Mesothelial cell of epicardium (in vitro differentiated cells): ENCODE measurements around the gene KPTN. TPM values are rescaled to one million over a fixed set of nuclear protein-coding genes. Genes with fewer than 3 reads are reported as not detected.

Experiments
- DNase-seq, 2 experiments: peaks; one replicate each; pipeline ENCODE4 v3.0.0; 2021; ENCODE audit warnings: low spot score in 2 of 2; ENCODE audit not compliant: unreplicated experiment in 2 of 2
- H3K27ac Mint-ChIP-seq: 2 replicates; pipeline ENCODE4 v1.8.0; 2021; ENCODE audit warnings: mixed read lengths
- H3K27me3 Mint-ChIP-seq: 2 replicates; pipeline ENCODE4 v1.8.0; 2021; ENCODE audit warnings: low read depth, mixed read lengths
- H3K36me3 Mint-ChIP-seq: 2 replicates; pipeline ENCODE4 v1.8.0; 2021; ENCODE audit warnings: mixed read lengths
- H3K4me1 Mint-ChIP-seq: 2 replicates; pipeline ENCODE4 v1.8.0; 2021; ENCODE audit warnings: mixed read lengths
- H3K4me3 Mint-ChIP-seq: 2 replicates; pipeline ENCODE4 v1.8.0; 2021; ENCODE audit warnings: mild to moderate bottlenecking, moderate library complexity, mixed read lengths
- H3K9me3 Mint-ChIP-seq: 2 replicates; pipeline ENCODE4 v1.8.0; 2021; ENCODE audit warnings: mixed read lengths
- CTCF ChIP-seq: fragments of 200-600 bp; sonication (generic); IDR thresholded peaks from one replicate; pipeline ENCODE4 v1.5.0; 2021; ENCODE audit warnings: antibody characterized with exemption; ENCODE audit not compliant: unreplicated experiment
- total RNA-seq: library from RNA; stranded (reverse); gene quantifications from 3 replicates; pipeline ENCODE4 v1.2.1, GENCODE V29; 2021

Gene KPTN
- total RNA-seq, 1 donor from 2014 or later, result 18.4 TPM

GRCh38 chr19:47497050-47497766 is 13.2 kb upstream of the KPTN start:
- Mint-ChIP-seq H3K4me1 (no peaks in the 10 kb centered on the region), H3K9me3 (no peaks in the 10 kb centered on the region), H3K27me3 (no peaks in the 10 kb centered on the region), H3K4me3 (no peak overlapping the region), H3K27ac (no peak overlapping the region), H3K36me3 (peaks cover 7% of the 10 kb centered on the region)
- TF ChIP-seq CTCF, result no peak
- no peak for DNase-seq

GRCh38 chr19:47495478-47496372 is 11.7 kb upstream of the KPTN start:
- no peak for DNase-seq
- Mint-ChIP-seq H3K4me3 (no peak overlapping the region), H3K27ac (no peak overlapping the region), H3K27me3 (no peaks in the 10 kb centered on the region), H3K9me3 (no peaks in the 10 kb centered on the region), H3K36me3 (peaks cover 7% of the 10 kb centered on the region), H3K4me1 (no peaks in the 10 kb centered on the region)
- TF ChIP-seq CTCF, result no peak

GRCh38 chr19:47494729-47495128 is 10.7 kb upstream of the KPTN start:
- DNase-seq, result no peak
- Mint-ChIP-seq H3K36me3 (peaks cover 7% of the 10 kb centered on the region), H3K27me3 (no peaks in the 10 kb centered on the region), H3K27ac (no peak overlapping the region), H3K4me3 (no peak overlapping the region), H3K4me1 (no peaks in the 10 kb centered on the region), H3K9me3 (no peaks in the 10 kb centered on the region)
- TF ChIP-seq CTCF, result no peak

- no peak overlapping the region for H3K4me3 Mint-ChIP-seq
Observed at GRCh38 chr19:47494211-47494547, 10.2 kb upstream of the KPTN start.

More at GRCh38 chr19:47494211-47494547, 10.2 kb upstream of the KPTN start:
- peaks cover 7% of the 10 kb centered on the region for H3K36me3 Mint-ChIP-seq
- TF ChIP-seq CTCF, result no peak
- DNase-seq, result no peak
- H3K4me1 Mint-ChIP-seq, result no peaks in the 10 kb centered on the region
- no peaks in the 10 kb centered on the region for H3K9me3 Mint-ChIP-seq
- no peak overlapping the region for H3K27ac Mint-ChIP-seq
- no peaks in the 10 kb centered on the region for H3K27me3 Mint-ChIP-seq
